Skeletal muscle satellite cell (primary cell): ENCODE results near the gene SFXN5.

Experiments used
- H3K27me3 ChIP-seq: 2 replicates; pipeline ENCODE4 v1.7.0; 2013; ENCODE audit warnings: low read length; ENCODE audit not compliant: control insufficient read depth, insufficient read depth
- H3K36me3 ChIP-seq: 2 replicates; pipeline ENCODE4 v1.7.0; 2013; ENCODE audit warnings: mild to moderate bottlenecking, control low read depth, low read length; ENCODE audit not compliant: insufficient read depth
- H3K4me1 ChIP-seq: 2 replicates; pipeline ENCODE4 v1.7.0; 2013; ENCODE audit warnings: low read length; ENCODE audit not compliant: control insufficient read depth, insufficient read depth
- H3K4me2 ChIP-seq: 2 replicates; pipeline ENCODE4 v1.7.0; 2013; ENCODE audit warnings: mild to moderate bottlenecking, low read length
- H3K4me3 ChIP-seq: 2 replicates; pipeline ENCODE4 v1.7.0; 2013; ENCODE audit warnings: low read length
- H3K9ac ChIP-seq: 2 replicates; pipeline ENCODE4 v1.7.0; 2013; ENCODE audit warnings: mild to moderate bottlenecking, low read depth, low read length, moderate library complexity
- H3K9me3 ChIP-seq: replicated peaks from 2 replicates; pipeline ENCODE4 v1.7.0; 2013; ENCODE audit warnings: mild to moderate bottlenecking, control low read depth, low read length

The SFXN5 gene

DNA sequence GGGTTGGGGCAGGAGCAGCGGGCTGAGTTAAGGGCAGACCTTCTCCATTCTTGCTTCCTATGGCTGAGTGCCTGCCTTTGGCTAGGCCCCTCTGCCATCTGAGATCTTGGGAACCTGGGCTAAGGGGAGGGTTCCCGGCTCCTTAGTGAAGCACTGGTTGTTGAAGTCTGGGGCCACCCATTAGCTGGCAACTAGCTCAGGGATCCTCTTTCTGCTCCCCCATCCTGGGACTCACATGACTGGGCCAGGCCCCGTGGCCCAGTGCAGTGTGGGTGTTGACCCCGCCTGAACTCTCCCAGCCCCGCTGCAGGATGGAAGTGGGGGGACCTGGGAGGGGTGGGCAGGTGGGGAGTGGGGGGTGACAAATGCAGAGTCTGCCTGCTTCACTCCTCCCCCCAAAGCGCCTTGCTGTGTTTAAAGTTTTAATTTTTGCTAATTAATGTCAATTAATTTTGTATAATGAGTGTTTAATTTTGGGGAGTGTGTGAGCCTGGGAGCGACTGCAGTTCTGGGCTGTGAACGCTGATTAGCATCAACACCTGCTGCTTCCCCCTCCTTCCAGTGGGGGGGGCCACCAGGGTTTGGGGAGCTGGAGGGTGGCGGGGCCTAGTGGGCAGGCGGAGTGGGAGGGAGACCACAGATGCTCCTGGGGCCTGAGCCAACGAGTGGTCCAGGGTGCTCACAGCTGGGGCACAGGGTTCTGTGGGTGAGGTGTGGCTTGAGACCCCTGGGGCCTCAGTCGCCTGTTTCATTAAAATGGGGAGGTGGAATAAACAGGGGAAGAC is 99.0 kb downstream of the SFXN5 start:
- Histone ChIP-seq H3K4me2 (no peak overlapping the region), H3K27me3 (no peaks in the 10 kb centered on the region), H3K9ac (no peak overlapping the region), H3K9me3 (no peaks in the 10 kb centered on the region), H3K36me3 (no peaks in the 10 kb centered on the region), H3K4me1 (no peaks in the 10 kb centered on the region), H3K4me3 (no peak overlapping the region)

DNA sequence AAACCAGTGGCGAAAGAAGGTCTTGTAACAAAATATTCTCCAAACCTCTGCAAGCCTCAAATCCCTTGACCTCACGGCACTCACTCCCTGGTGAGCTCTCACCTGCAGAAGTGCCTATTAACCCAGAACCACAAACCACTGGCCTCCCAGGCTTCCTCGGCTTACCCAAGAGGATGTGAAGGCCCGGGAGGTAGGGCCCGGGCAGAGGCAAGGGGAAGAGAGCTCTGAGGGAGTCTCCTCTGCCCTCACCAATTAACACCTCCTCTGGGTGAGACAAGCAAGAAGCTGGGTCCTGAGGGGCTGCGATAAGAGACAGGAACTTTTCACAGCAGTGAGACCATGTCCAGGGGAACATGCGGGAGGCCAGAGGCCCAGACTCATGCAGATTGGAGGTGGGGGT is 100.5 kb downstream of the SFXN5 start:
- Histone ChIP-seq H3K4me2 (no peak overlapping the region), H3K9ac (no peak overlapping the region), H3K36me3 (no peaks in the 10 kb centered on the region), H3K9me3 (no peaks in the 10 kb centered on the region), H3K27me3 (no peaks in the 10 kb centered on the region), H3K4me1 (no peaks in the 10 kb centered on the region), H3K4me3 (no peak overlapping the region)

DNA sequence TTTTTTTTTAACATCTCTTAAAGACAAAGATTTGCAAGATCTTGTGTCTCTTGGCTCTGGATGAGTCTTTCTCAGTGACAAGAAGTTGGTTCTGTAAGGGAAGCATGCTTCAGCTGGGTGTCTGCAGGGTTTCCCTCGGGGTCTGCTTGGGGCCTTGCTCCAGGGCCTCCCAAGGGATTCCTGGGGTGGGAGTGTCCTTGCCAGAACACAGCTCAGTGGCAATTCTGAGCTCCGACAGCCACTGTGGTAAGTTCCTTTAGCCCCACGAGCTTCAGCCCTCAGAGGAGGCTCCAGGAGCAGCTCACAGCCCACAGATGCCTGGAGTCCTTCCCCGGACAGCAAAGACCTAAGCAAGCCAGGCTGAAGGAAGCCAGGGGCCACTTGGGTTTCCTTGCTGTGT is 101.8 kb downstream of the SFXN5 start:
- H3K4me1 ChIP-seq = no peaks in the 10 kb centered on the region
- H3K4me3 ChIP-seq = no peak overlapping the region
- H3K36me3 ChIP-seq = no peaks in the 10 kb centered on the region
- H3K9ac ChIP-seq = no peak overlapping the region
- no peak overlapping the region for H3K4me2 ChIP-seq
- H3K9me3 ChIP-seq = no peaks in the 10 kb centered on the region
- H3K27me3 ChIP-seq = no peaks in the 10 kb centered on the region

- Histone ChIP-seq H3K9ac (no peak overlapping the region), H3K9me3 (no peaks in the 10 kb centered on the region), H3K4me1 (no peaks in the 10 kb centered on the region), H3K4me2 (no peak overlapping the region), H3K27me3 (no peaks in the 10 kb centered on the region), H3K36me3 (no peaks in the 10 kb centered on the region), H3K4me3 (no peak overlapping the region)
Observed at GRCh38 chr2:72968286-72968685, 103.2 kb downstream of the SFXN5 start.

- Histone ChIP-seq H3K27me3 (no peaks in the 10 kb centered on the region), H3K4me2 (no peak overlapping the region), H3K9me3 (no peaks in the 10 kb centered on the region), H3K36me3 (no peaks in the 10 kb centered on the region), H3K4me1 (no peaks in the 10 kb centered on the region), H3K4me3 (no peak overlapping the region), H3K9ac (no peak overlapping the region)
Observed at GRCh38 chr2:72965770-72966450, 105.6 kb downstream of the SFXN5 start.

DNA sequence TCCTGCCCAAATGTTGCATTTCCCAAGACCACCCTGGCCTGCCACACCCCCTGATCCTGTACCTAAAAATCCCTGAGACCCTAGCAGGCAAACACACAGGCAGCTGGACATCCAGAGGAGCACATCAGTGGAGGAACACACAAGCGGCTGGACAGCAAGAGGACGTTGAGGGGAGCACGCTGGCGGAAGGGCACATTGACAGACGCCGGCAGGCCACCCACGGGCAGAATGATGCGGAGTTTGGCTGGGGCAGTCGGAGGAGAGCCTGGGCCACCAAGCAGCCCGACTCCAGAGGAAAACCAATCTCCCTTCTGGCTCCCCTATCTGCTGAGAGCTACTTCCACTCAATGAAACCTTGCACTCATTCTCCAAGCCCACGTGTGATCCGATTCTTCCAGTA is 106.5 kb downstream of the SFXN5 start:
- H3K4me3 ChIP-seq = no peak overlapping the region
- no peaks in the 10 kb centered on the region for H3K36me3 ChIP-seq
- H3K27me3 ChIP-seq = no peaks in the 10 kb centered on the region
- H3K4me2 ChIP-seq = no peak overlapping the region
- H3K9ac ChIP-seq = no peak overlapping the region
- H3K9me3 ChIP-seq = no peaks in the 10 kb centered on the region
- H3K4me1 ChIP-seq = no peaks in the 10 kb centered on the region

- Histone ChIP-seq H3K4me1 (no peaks in the 10 kb centered on the region), H3K36me3 (no peaks in the 10 kb centered on the region), H3K9ac (no peak overlapping the region), H3K9me3 (no peaks in the 10 kb centered on the region), H3K4me2 (no peak overlapping the region), H3K27me3 (no peaks in the 10 kb centered on the region), H3K4me3 (no peak overlapping the region)
Observed at GRCh38 chr2:72964146-72964525, 107.4 kb downstream of the SFXN5 start.

- Histone ChIP-seq H3K4me3 (no peak overlapping the region), H3K9ac (no peak overlapping the region), H3K36me3 (no peaks in the 10 kb centered on the region), H3K9me3 (no peaks in the 10 kb centered on the region), H3K4me2 (no peak overlapping the region), H3K4me1 (no peaks in the 10 kb centered on the region), H3K27me3 (no peaks in the 10 kb centered on the region)
Observed at GRCh38 chr2:72963423-72964145, 107.9 kb downstream of the SFXN5 start.

DNA sequence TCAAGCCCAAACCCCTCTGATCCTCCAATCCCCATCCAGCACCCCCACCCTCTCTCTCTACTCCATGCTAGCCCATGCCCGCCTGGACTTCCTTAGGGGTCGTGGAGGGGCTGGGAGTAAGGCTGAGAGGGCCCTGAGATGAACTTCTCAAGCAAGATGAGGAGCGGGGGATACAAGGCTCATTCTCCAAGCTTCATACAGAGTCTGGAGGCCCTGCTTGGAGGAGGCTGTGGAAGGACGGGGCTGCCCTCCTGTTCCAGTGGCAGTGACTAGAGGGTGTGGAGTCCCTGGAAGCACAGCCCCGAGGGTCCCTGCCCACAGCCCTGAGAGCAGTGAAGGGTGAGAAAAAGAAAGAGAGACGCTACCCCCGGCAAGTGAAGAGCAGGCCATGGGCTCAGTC is 108.6 kb downstream of the SFXN5 start:
- Histone ChIP-seq H3K9me3 (no peaks in the 10 kb centered on the region), H3K9ac (no peak overlapping the region), H3K27me3 (no peaks in the 10 kb centered on the region), H3K4me2 (no peak overlapping the region), H3K36me3 (no peaks in the 10 kb centered on the region), H3K4me3 (no peak overlapping the region), H3K4me1 (no peaks in the 10 kb centered on the region)

DNA sequence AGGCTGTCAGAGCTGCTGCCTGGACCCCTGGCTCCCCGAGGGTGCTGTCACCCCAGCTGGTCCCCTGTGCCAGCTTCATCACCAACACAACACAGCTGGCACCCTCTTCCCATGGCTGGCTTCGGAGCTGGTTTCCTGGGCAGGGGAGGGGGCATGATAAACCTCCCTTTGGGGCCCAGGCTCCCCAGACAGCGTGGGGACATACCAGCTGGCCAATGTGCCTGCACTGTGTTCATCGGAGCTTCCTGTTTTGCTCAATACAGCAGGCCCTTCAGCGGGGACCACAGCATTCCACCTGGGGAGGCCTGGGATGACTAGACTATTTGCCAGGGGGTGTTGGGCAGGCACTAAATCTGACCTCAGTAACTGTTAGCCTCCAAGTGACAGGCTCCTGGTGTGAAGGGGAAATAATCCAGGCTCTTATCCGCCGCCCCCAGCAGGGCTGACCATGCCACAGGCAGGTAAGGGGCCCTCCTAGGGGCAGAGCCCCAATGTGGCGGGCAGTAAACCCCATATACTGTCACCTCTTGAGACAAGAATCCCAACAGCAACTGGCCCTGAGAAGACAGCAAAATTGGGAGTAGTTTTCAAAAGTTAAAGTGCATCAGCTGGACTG is 109.6 kb downstream of the SFXN5 start:
- H3K27me3 ChIP-seq = no peaks in the 10 kb centered on the region
- no peaks in the 10 kb centered on the region for H3K36me3 ChIP-seq
- no peak overlapping the region for H3K4me2 ChIP-seq
- H3K4me3 ChIP-seq = no peak overlapping the region
- no peaks in the 10 kb centered on the region for H3K4me1 ChIP-seq
- no peak overlapping the region for H3K9ac ChIP-seq
- H3K9me3 ChIP-seq = no peaks in the 10 kb centered on the region

DNA sequence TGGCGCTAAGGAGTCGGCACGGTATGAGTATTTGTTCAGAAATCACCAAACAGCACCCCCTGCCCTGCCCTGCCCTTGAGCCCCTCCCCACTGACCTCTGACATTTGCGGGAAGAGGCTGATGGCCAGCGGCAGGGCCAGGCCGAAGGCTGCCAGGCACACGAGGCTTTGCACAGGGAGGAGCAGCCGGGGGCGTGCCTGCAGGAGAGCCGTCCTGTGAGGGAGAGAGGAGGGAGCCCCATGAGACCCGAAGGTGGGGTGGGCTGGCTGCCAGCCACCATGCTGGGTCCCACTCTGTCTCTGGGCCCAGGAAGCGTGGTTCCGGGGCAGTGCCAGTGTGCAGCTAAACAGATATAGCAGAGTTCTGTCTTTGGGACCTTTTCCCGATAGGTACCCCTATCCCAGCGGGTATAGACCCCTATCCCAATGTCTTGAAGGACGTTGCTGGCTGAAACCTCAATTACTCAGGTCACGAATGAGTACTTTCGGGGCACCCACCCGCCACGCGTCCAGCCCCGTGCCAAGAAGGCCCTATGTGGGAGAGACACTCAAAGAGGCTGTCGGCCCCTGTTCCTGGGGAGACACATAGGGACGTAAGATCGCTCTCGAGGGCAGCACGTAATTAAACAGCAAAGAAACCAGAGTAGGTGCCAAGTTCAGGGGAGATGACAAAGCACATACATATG is 110.3 kb downstream of the SFXN5 start:
- no peak overlapping the region for H3K4me3 ChIP-seq
- H3K4me1 ChIP-seq = no peaks in the 10 kb centered on the region
- no peaks in the 10 kb centered on the region for H3K27me3 ChIP-seq
- H3K9ac ChIP-seq = no peak overlapping the region
- H3K4me2 ChIP-seq = no peak overlapping the region
- H3K9me3 ChIP-seq = no peaks in the 10 kb centered on the region
- H3K36me3 ChIP-seq = no peaks in the 10 kb centered on the region
